Left lung (tissue), 10 donors: Measurements from ENCODE around the gene ATP8A2. TPM values are rescaled to one million over a fixed set of nuclear protein-coding genes. Genes with fewer than 3 reads are reported as not detected.
A peak's percentile ranks its signal among the peaks of the same experiment; 100 is the strongest.

Experiments
- ATAC-seq: fragments of 200-7000 bp; cut with Tn5 transposase; one replicate; pipeline ENCODE4 v1.9.1; 2020; ENCODE audit warnings: moderate library complexity
- DNase-seq, 4 donors: peaks; one replicate each; pipeline ENCODE4 v3.0.0-alpha.2; 2013 to 2020
- H3K27ac ChIP-seq, 2 donors: fragments of 200-600 bp; sonication (generic) in 1 of 2; one replicate each; pipeline versions ENCODE4 v1.5.0 to v1.8.0; 2020 to 2021
- H3K27me3 ChIP-seq, 2 donors: fragments of 200-600 bp; sonication (generic) in 1 of 2; one replicate each; pipeline versions ENCODE4 v1.5.0 to v1.8.0; 2020 to 2021
- H3K36me3 ChIP-seq, 2 donors: fragments of 200-600 bp; sonication (generic) in 1 of 2; one replicate each; pipeline versions ENCODE4 v1.5.0 to v1.8.0; 2020 to 2021
- H3K4me1 ChIP-seq, 2 donors: fragments of 200-600 bp; one replicate each; pipeline ENCODE4 v1.8.0; 2021
- H3K4me3 ChIP-seq, 2 donors: fragments of 200-600 bp; sonication (generic) in 1 of 2; one replicate each; pipeline versions ENCODE4 v1.5.0 to v1.8.0; 2020 to 2021; ENCODE audit warnings: mild to moderate bottlenecking in 1 of 2
- H3K9me3 ChIP-seq, 2 donors: fragments of 200-600 bp; sonication (generic) in 1 of 2; one replicate each; pipeline versions ENCODE4 v1.5.0 to v1.8.0; 2020 to 2021
- intact Hi-C, 2 donors: fragments of 100-400 bp; cut with DNase I; formaldehyde crosslinking; loops; one replicate each; pipeline versions ENCODE4 v1.11.2 to v1.14.2; 2022
- polyA plus RNA-seq, 6 donors: library from polyadenylated mRNA; unstranded; fragments of 120-200 nt; gene quantifications; one replicate each; pipeline ENCODE4 v1.2.1, GENCODE V29; 2013; ENCODE audit not compliant: insufficient read length in 6 of 6
- total RNA-seq, 2 donors: library from RNA; stranded (reverse); fragmentation: NEBNext Ultra II Directional; extraction: Animal tissue kit (Norgen Biotek cat#: 25700); gene quantifications; one replicate each; pipeline ENCODE4 v1.2.1, GENCODE V29; 2021
- TF ChIP-seq, protein P1 (sequence below), 2 donors: fragments of 200-600 bp; sonication (generic) in 1 of 2; IDR thresholded peaks; one replicate each; pipeline versions ENCODE4 v1.5.0 to v1.8.0; 2021; ENCODE audit warnings: antibody characterized with exemption in 2 of 2
- donor health status: DM: no; HTN: yes; CAD: no.
- donor health status: DM: no; HTN: no; CAD: no.

Gene ATP8A2
- total and polyA plus RNA-seq, 8 donors = 1.1 to 13.4 (median 9.6) TPM

DNA sequence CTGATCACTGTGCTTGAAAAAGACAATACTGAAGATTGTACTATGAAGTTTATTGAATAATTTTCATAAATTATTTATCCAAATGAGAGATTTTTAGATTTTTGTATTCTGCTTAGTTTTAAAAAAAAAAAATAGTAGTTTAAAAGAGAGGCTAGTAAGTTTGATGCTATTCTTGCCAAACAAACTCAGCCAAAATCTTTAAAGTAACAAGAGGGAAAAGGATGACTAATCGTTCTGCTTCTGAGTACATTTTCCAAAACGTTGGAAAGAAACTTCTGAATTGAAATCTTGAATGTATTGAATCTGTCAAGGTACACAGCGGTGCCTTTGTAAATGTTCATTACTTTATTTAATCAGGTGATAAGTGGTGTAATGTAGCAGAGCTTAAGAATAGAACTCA lies 35.9 kb upstream of the ATP8A2 start:
- intact Hi-C loops = no loop called here
- TF ChIP-seq, protein P1, sequence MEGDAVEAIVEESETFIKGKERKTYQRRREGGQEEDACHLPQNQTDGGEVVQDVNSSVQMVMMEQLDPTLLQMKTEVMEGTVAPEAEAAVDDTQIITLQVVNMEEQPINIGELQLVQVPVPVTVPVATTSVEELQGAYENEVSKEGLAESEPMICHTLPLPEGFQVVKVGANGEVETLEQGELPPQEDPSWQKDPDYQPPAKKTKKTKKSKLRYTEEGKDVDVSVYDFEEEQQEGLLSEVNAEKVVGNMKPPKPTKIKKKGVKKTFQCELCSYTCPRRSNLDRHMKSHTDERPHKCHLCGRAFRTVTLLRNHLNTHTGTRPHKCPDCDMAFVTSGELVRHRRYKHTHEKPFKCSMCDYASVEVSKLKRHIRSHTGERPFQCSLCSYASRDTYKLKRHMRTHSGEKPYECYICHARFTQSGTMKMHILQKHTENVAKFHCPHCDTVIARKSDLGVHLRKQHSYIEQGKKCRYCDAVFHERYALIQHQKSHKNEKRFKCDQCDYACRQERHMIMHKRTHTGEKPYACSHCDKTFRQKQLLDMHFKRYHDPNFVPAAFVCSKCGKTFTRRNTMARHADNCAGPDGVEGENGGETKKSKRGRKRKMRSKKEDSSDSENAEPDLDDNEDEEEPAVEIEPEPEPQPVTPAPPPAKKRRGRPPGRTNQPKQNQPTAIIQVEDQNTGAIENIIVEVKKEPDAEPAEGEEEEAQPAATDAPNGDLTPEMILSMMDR (IDR thresholded peaks at IDR 0.05) = no peak
- no peaks in the 10 kb centered on the region for H3K4me1 ChIP-seq
- H3K27me3 ChIP-seq = no peaks in the 10 kb centered on the region
- no peak overlapping the region for H3K27ac ChIP-seq
- H3K4me3 ChIP-seq = no peak overlapping the region
- H3K9me3 ChIP-seq = no peaks in the 10 kb centered on the region
- peaks cover 0 to 87% of the 10 kb centered on the region in 2 donors for H3K36me3 ChIP-seq
- DNase-seq = no peak
- ATAC-seq = no peak

- Histone ChIP-seq H3K36me3 (peaks cover 0 to 21% of the 10 kb centered on the region in 2 donors), H3K4me3 (no peak overlapping the region), H3K27me3 (no peaks in the 10 kb centered on the region), H3K27ac (no peak overlapping the region), H3K9me3 (no peaks in the 10 kb centered on the region), H3K4me1 (no peaks in the 10 kb centered on the region)
- intact Hi-C loops = no loop called here
- TF ChIP-seq, protein P1 (IDR thresholded peaks at IDR 0.05) = no peak
- no peak for DNase-seq
- no peak for ATAC-seq
Measured at GRCh38 chr13:25345576-25345975, 26.2 kb upstream of the ATP8A2 start.

DNA sequence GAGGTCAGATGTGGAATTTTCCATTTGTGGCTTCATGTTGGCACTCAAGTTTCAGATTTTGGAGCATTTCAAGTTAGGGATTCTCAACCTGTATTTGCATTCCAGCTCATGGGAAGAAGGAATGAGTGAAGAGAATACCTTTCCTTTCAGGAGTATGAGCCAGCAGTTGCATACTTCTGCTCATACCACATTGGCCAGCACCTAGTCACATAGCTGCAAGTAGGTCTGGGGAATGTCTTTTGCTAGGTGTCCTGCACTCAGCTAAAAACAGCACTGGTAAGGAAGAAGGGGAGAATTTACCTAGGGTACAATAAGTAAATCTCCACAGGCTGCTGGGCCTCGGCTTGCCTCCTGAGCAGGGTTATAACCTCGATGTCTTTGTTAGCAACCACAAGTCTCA lies 24.6 kb upstream of the ATP8A2 start:
- intact Hi-C loops = no loop called here
- H3K36me3 ChIP-seq = peaks cover 0 to 8% of the 10 kb centered on the region in 2 donors
- TF ChIP-seq, protein P1 (IDR thresholded peaks at IDR 0.05) = no peak
- no peaks in the 10 kb centered on the region for H3K4me1 ChIP-seq
- H3K4me3 ChIP-seq = no peak overlapping the region
- H3K27me3 ChIP-seq = no peaks in the 10 kb centered on the region
- DNase-seq = no peak
- H3K9me3 ChIP-seq = no peaks in the 10 kb centered on the region
- ATAC-seq = peak; percentile 19
- H3K27ac ChIP-seq = no peak overlapping the region

DNA sequence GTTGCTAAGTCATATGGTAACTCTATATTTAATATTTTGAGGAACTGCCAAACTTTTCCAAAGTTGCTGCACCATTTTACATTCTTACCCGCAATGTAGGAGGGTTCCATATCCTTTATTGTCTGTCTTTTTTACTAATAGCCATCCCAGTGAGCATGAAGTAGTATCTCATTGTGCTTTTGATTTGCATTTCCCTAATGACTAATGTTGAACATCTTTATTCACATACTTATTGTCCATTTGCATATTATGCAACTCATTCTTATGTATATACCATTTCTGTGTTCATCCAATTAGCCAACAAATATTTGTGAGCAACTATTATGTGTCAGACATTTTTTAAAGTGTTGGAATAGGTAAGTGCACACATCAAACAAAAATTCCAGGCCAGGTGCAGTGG lies 20.4 kb upstream of the ATP8A2 start:
- DNase-seq = no peak
- intact Hi-C loops = no loop called here
- Histone ChIP-seq H3K9me3 (no peaks in the 10 kb centered on the region), H3K4me3 (no peak overlapping the region), H3K27me3 (peaks cover 0 to 23% of the 10 kb centered on the region in 2 donors), H3K27ac (no peak overlapping the region), H3K36me3 (no peaks in the 10 kb centered on the region), H3K4me1 (no peaks in the 10 kb centered on the region)
- no peak for ATAC-seq
- TF ChIP-seq, protein P1 (IDR thresholded peaks at IDR 0.05) = no peak

DNA sequence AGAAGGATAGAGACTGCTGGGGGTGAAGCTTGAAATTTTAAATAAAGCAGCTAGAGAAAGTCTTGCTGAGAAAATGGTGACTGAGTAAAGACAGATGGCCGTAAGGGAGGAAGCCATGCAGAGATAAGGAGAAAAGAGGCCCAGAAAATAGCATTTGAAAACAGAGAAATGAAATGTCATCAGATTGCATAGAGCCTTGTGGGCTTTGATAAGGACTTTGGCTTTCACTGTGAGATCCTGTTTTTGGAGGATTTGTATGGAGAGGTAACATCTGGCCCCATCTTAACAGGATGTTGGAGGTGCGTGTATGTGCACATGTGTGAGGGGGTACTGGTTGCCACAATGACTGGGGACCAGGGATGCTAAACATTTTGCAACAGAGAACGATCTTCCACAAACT lies 19.5 kb upstream of the ATP8A2 start:
- Histone ChIP-seq H3K4me3 (no peak overlapping the region), H3K9me3 (no peaks in the 10 kb centered on the region), H3K4me1 (no peaks in the 10 kb centered on the region), H3K36me3 (no peaks in the 10 kb centered on the region), H3K27me3 (peaks cover 0 to 23% of the 10 kb centered on the region in 2 donors), H3K27ac (no peak overlapping the region)
- TF ChIP-seq, protein P1 (IDR thresholded peaks at IDR 0.05) = no peak
- DNase-seq = no peak
- intact Hi-C loops = no loop called here
- no peak for ATAC-seq
